Neural cell (in vitro differentiated cells): ENCODE measurements around the gene LMCD1. TPM values are rescaled to one million over a fixed set of nuclear protein-coding genes. Genes with fewer than 3 reads are reported as not detected.

ENCODE experiments used
- H2AFZ ChIP-seq: fragments of 200-600, 300-800 bp; sonication (generic), shearing (Covaris generic); 2 replicates; pipeline ENCODE4 v1.6.0; 2014; ENCODE audit warnings: low read depth, mild to moderate bottlenecking, antibody characterized with exemption, low read length, moderate library complexity
- H3F3A ChIP-seq: fragments of 200-600 bp; shearing (Covaris generic); 2 replicates; pipeline ENCODE4 v1.6.1; 2016; ENCODE audit warnings: mild to moderate bottlenecking, moderate library complexity, mixed read lengths, antibody characterized with exemption, low read length; ENCODE audit not compliant: insufficient read depth, poor library complexity, severe bottlenecking
- H3K27ac ChIP-seq: fragments of 200-600, 300-800 bp; sonication (generic), shearing (Covaris generic); 2 replicates; pipeline ENCODE4 v1.5.1; 2014; ENCODE audit warnings: mild to moderate bottlenecking, low read length, moderate library complexity
- H3K27me3 ChIP-seq: fragments of 300-800, 200-600 bp; sonication (generic), shearing (Covaris generic); 2 replicates; pipeline ENCODE4 v1.6.0; 2014; ENCODE audit warnings: mild to moderate bottlenecking, low read depth, low read length, moderate library complexity; ENCODE audit not compliant: insufficient read depth
- H3K36me3 ChIP-seq: fragments of 300-800, 200-600 bp; sonication (generic), shearing (Covaris generic); 2 replicates; pipeline ENCODE4 v1.5.1; 2014; ENCODE audit warnings: mild to moderate bottlenecking, antibody characterized with exemption, low read length, moderate library complexity; ENCODE audit not compliant: insufficient read depth
- H3K4me2 ChIP-seq: fragments of 300-800, 200-600 bp; sonication (generic), shearing (Covaris generic); 2 replicates; pipeline ENCODE4 v1.6.0; 2014; ENCODE audit warnings: mild to moderate bottlenecking, low read length
- H3K4me3 ChIP-seq: fragments of 300-800, 200-600 bp; sonication (generic), shearing (Covaris generic); 2 replicates; pipeline ENCODE4 v1.5.1; 2014; ENCODE audit warnings: mild to moderate bottlenecking, low read length, moderate library complexity
- H3K79me2 ChIP-seq: fragments of 200-600 bp; shearing (Covaris generic); replicated peaks from 2 replicates; pipeline ENCODE4 v1.6.0; 2014; ENCODE audit warnings: mild to moderate bottlenecking, low read length, moderate library complexity; ENCODE audit not compliant: insufficient read depth
- H3K9ac ChIP-seq: fragments of 300-800, 200-600 bp; sonication (generic), shearing (Covaris generic); 2 replicates; pipeline ENCODE4 v1.6.1; 2016; ENCODE audit warnings: mild to moderate bottlenecking, low read length, mixed read lengths
- H3K9me2 ChIP-seq: fragments of 200-600 bp; shearing (Covaris generic); 2 replicates; pipeline ENCODE4 v1.6.1; 2016; ENCODE audit warnings: mild to moderate bottlenecking, low read length, mixed read lengths; ENCODE audit not compliant: insufficient read depth
- H3K9me3 ChIP-seq: fragments of 200-600, 300-800 bp; sonication (generic), shearing (Covaris generic); 2 replicates; pipeline ENCODE4 v1.6.1; 2016; ENCODE audit warnings: mild to moderate bottlenecking, mixed run types, low read length, moderate library complexity, mixed read lengths
- H4K20me1 ChIP-seq: fragments of 200-600 bp; shearing (Covaris generic); 2 replicates; pipeline ENCODE4 v1.6.1; 2016; ENCODE audit warnings: mild to moderate bottlenecking, mixed run types; ENCODE audit not compliant: insufficient read depth
- EP300 ChIP-seq: fragments of 450-650 bp; conservative IDR thresholded peaks from 2 replicates; pipeline ENCODE4 v1.6.1; 2014; ENCODE audit warnings: antibody characterized with exemption, mild to moderate bottlenecking, moderate library complexity; ENCODE audit not compliant: poor library complexity, severe bottlenecking
- EZH2 ChIP-seq: fragments of 200-600, 300-800 bp; shearing (Covaris generic), sonication (generic); IDR thresholded peaks from 2 replicates; pipeline ENCODE4 v1.6.1; 2014; ENCODE audit warnings: antibody characterized with exemption, low read length, borderline replicate concordance, mild to moderate bottlenecking; ENCODE audit not compliant: insufficient read depth, poor library complexity, severe bottlenecking
- MXI1 ChIP-seq: fragments of 450-650 bp; conservative IDR thresholded peaks from 2 replicates; pipeline ENCODE4 v1.6.1; 2014; ENCODE audit warnings: antibody characterized with exemption, mild to moderate bottlenecking; ENCODE audit not compliant: poor library complexity, severe bottlenecking
- POLR2AphosphoS5 ChIP-seq: IDR thresholded peaks from 2 replicates; pipeline ENCODE4 v1.6.1; 2012
- RAD21 ChIP-seq: fragments of 450-650 bp; conservative IDR thresholded peaks from 2 replicates; pipeline ENCODE4 v1.6.1; 2014; ENCODE audit warnings: antibody characterized with exemption, mild to moderate bottlenecking, moderate library complexity
- SMC3 ChIP-seq: fragments of 450-650 bp; conservative IDR thresholded peaks from 2 replicates; pipeline ENCODE4 v1.6.1; 2014; ENCODE audit warnings: antibody characterized with exemption, mild to moderate bottlenecking, moderate library complexity; ENCODE audit not compliant: poor library complexity
- TAF1 ChIP-seq: IDR thresholded peaks from 2 replicates; pipeline ENCODE4 v1.6.1; 2012; ENCODE audit warnings: low read depth
- polyA plus RNA-seq: library from polyadenylated mRNA; depleted of rRNA; stranded (reverse); fragments of >200 nt; gene quantifications from 2 replicates; pipeline ENCODE4 v1.2.3, GENCODE V29; 2014
- TF ChIP-seq, protein P1 (sequence below): fragments of 450-650 bp; IDR thresholded peaks from 2 replicates; pipeline ENCODE4 v1.5.1; 2014; ENCODE audit warnings: antibody characterized with exemption, mild to moderate bottlenecking, moderate library complexity; ENCODE audit not compliant: poor library complexity, severe bottlenecking
- TF ChIP-seq, protein P2 (sequence below): IDR thresholded peaks from 2 replicates; pipeline ENCODE4 v1.6.1; 2012; ENCODE audit warnings: borderline replicate concordance

The LMCD1 gene
- polyA plus RNA-seq, 1 donor from 2014 or later, result 3.5 TPM

DNA sequence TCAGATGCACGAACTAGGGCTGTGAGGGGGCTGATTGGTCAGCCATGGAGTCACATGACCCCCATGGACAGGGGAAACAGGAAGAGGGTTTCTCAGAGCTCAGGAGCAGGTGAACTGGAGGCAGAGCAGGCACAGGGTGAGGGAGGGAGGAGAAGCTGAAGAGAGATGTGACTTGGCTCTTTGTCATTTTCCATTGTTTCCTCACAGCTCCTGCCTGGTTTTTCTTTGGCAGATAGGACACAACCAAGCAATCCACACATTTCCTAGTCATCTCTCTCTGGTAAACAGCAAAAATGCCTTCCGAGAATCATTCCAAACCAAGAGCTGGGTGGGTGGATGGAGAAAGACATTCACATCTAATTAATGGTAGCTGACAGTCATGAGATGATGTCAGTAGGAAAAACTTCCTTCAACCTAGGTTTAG is 43.4 kb upstream of the LMCD1 start:
- Histone ChIP-seq H3K4me3 (no peak overlapping the region), H3K36me3 (no peaks in the 10 kb centered on the region), H3K9ac (no peak overlapping the region), H3K27ac (no peak overlapping the region), H3K4me2 (no peak overlapping the region), H3K79me2 (no peaks in the 10 kb centered on the region), H3K27me3 (no peaks in the 10 kb centered on the region), H4K20me1 (no peaks in the 10 kb centered on the region), H3K9me2 (no peaks in the 10 kb centered on the region), H2AFZ (no peak overlapping the region), H3F3A (no peaks in the 10 kb centered on the region), H3K9me3 (no peaks in the 10 kb centered on the region)
- TF ChIP-seq POLR2AphosphoS5 (no peak), TAF1 (no peak), SMC3 (no peak), MXI1 (no peak), EP300 (no peak), RAD21 (no peak), EZH2 (no peak)
- TF ChIP-seq, protein P1, sequence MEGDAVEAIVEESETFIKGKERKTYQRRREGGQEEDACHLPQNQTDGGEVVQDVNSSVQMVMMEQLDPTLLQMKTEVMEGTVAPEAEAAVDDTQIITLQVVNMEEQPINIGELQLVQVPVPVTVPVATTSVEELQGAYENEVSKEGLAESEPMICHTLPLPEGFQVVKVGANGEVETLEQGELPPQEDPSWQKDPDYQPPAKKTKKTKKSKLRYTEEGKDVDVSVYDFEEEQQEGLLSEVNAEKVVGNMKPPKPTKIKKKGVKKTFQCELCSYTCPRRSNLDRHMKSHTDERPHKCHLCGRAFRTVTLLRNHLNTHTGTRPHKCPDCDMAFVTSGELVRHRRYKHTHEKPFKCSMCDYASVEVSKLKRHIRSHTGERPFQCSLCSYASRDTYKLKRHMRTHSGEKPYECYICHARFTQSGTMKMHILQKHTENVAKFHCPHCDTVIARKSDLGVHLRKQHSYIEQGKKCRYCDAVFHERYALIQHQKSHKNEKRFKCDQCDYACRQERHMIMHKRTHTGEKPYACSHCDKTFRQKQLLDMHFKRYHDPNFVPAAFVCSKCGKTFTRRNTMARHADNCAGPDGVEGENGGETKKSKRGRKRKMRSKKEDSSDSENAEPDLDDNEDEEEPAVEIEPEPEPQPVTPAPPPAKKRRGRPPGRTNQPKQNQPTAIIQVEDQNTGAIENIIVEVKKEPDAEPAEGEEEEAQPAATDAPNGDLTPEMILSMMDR, result no peak
- TF ChIP-seq, protein P2, sequence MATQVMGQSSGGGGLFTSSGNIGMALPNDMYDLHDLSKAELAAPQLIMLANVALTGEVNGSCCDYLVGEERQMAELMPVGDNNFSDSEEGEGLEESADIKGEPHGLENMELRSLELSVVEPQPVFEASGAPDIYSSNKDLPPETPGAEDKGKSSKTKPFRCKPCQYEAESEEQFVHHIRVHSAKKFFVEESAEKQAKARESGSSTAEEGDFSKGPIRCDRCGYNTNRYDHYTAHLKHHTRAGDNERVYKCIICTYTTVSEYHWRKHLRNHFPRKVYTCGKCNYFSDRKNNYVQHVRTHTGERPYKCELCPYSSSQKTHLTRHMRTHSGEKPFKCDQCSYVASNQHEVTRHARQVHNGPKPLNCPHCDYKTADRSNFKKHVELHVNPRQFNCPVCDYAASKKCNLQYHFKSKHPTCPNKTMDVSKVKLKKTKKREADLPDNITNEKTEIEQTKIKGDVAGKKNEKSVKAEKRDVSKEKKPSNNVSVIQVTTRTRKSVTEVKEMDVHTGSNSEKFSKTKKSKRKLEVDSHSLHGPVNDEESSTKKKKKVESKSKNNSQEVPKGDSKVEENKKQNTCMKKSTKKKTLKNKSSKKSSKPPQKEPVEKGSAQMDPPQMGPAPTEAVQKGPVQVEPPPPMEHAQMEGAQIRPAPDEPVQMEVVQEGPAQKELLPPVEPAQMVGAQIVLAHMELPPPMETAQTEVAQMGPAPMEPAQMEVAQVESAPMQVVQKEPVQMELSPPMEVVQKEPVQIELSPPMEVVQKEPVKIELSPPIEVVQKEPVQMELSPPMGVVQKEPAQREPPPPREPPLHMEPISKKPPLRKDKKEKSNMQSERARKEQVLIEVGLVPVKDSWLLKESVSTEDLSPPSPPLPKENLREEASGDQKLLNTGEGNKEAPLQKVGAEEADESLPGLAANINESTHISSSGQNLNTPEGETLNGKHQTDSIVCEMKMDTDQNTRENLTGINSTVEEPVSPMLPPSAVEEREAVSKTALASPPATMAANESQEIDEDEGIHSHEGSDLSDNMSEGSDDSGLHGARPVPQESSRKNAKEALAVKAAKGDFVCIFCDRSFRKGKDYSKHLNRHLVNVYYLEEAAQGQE, result no peak

DNA sequence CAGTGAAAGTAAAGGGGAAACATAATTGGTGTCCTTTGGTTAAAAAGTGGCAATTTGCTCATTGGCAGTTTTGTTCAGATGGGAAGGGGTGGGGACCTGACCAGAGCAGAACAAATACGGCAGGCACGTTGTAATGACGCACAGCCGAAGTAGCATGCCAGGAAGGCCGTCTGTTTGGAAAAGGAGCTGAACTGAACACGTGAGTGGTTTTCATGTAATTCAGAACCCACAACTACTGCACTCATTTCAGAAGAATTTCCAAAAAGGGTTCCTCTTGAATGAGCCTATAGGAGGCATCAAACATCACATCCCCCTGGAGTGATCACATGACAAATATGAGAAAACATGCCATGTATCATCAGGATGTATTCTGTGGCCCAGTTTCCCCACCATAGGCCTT is 42.9 kb upstream of the LMCD1 start:
- Histone ChIP-seq H3K27me3 (no peaks in the 10 kb centered on the region), H2AFZ (no peak overlapping the region), H3K36me3 (no peaks in the 10 kb centered on the region), H3K4me3 (no peak overlapping the region), H3K27ac (no peak overlapping the region), H3K9me3 (no peaks in the 10 kb centered on the region), H4K20me1 (no peaks in the 10 kb centered on the region), H3K79me2 (no peaks in the 10 kb centered on the region), H3F3A (no peaks in the 10 kb centered on the region), H3K9me2 (no peaks in the 10 kb centered on the region), H3K4me2 (no peak overlapping the region), H3K9ac (no peak overlapping the region)
- TF ChIP-seq, protein P2, result no peak
- no peak for TF ChIP-seq EZH2
- no peak for TF ChIP-seq TAF1
- TF ChIP-seq, protein P1, result no peak
- TF ChIP-seq SMC3, result no peak
- no peak for TF ChIP-seq MXI1
- no peak for TF ChIP-seq EP300
- no peak for TF ChIP-seq POLR2AphosphoS5
- no peak for TF ChIP-seq RAD21
